Activated CD8-positive, alpha-beta memory T cell treated with anti-CD3 and anti-CD28 coated beads for 48 hours (primary cell): ENCODE results near the gene IFITM5.
"Not testable (repeated sequence)": the region's sequence is repeated elsewhere in the genome, so short reads cannot be mapped to it uniquely, and the experiment has no call there.

ENCODE experiments used
- DNase-seq, 3 experiments: peaks; one replicate each; pipeline ENCODE4 v3.0.0-alpha.2; 2020; ENCODE audit warnings: low read depth in 2 of 3, low spot score in 2 of 3

IFITM5 gene

GRCh38 chr11:299081-299891 is at the start of gene IFITM5:
TSS of gene IFITM5 (minus strand) at chr11:299526. CDS start at chr11:299490, 36 bp downstream.
- no peak for DNase-seq

GRCh38 chr11:346529-346928 is 47.2 kb upstream of the IFITM5 start:
- no peak for DNase-seq

GRCh38 chr11:344836-345578 is 45.7 kb upstream of the IFITM5 start:
- no peak for DNase-seq

- no peak for DNase-seq
Observed at GRCh38 chr11:342328-342727, 43.0 kb upstream of the IFITM5 start.

- no peak for DNase-seq
Observed at GRCh38 chr11:340539-341512, 41.5 kb upstream of the IFITM5 start.

GRCh38 chr11:339963-340362 is 40.6 kb upstream of the IFITM5 start:
- no peak for DNase-seq

- DNase-seq, result no peak
Observed at GRCh38 chr11:337711-338110, 38.4 kb upstream of the IFITM5 start.

- no peak for DNase-seq
Observed at GRCh38 chr11:336659-337198, 37.4 kb upstream of the IFITM5 start.

- no peak for DNase-seq
Observed at GRCh38 chr11:335779-336658, 36.7 kb upstream of the IFITM5 start.

- no peak for DNase-seq
Observed at GRCh38 chr11:334264-334994, 35.1 kb upstream of the IFITM5 start.

- DNase-seq, result not testable (repeated sequence)
Observed at GRCh38 chr11:333616-334263, 34.4 kb upstream of the IFITM5 start.

GRCh38 chr11:332651-333480 is 33.5 kb upstream of the IFITM5 start:
- DNase-seq, result no peak

- DNase-seq, result no peak
Observed at GRCh38 chr11:331358-332060, 32.2 kb upstream of the IFITM5 start.

GRCh38 chr11:330694-331357 is 31.5 kb upstream of the IFITM5 start:
- no peak for DNase-seq

GRCh38 chr11:330307-330693 is 31.0 kb upstream of the IFITM5 start:
- no peak for DNase-seq

GRCh38 chr11:329886-330253 is 30.5 kb upstream of the IFITM5 start:
- DNase-seq, result no peak
